Keratinocyte (primary cell): Measurements from ENCODE around the gene TUBGCP5. TPM values are rescaled to one million over a fixed set of nuclear protein-coding genes. Genes with fewer than 3 reads are reported as not detected.

Experiments
- DNase-seq: peaks from one replicate; pipeline ENCODE4 v3.0.0-alpha.2; 2011; ENCODE audit warnings: low read depth, missing footprints, low spot score
- FAIRE-seq: peaks from 2 replicates; lab custom pipeline; 2011; peaks lifted over from hg19 to GRCh38; lab: Jason Lieb, UNC
- H2AFZ ChIP-seq: 2 replicates; pipeline ENCODE4 v1.6.0; 2012; ENCODE audit warnings: low read length, control low read depth, inconsistent platforms; ENCODE audit not compliant: control insufficient read depth
- H3K27ac ChIP-seq: 2 replicates; pipeline ENCODE4 v1.5.1; 2011; ENCODE audit warnings: low read length; ENCODE audit not compliant: control insufficient read depth, insufficient read depth
- H3K27me3 ChIP-seq: 3 replicates; pipeline ENCODE4 v1.6.0; 2011; ENCODE audit warnings: low read length; ENCODE audit not compliant: control insufficient read depth, insufficient read depth; ENCODE audit errors: extremely low read depth
- H3K36me3 ChIP-seq, 2 experiments: 2 replicates in 1 of 2; 3 replicates in 1 of 2; pipeline ENCODE4 v1.5.1; 2011; ENCODE audit warnings: low read length in 2 of 2, mild to moderate bottlenecking in 1 of 2; ENCODE audit not compliant: control insufficient read depth in 2 of 2, insufficient read depth in 2 of 2; ENCODE audit errors: extremely low read depth in 1 of 2
- H3K4me1 ChIP-seq: 3 replicates; pipeline ENCODE4 v1.5.1; 2011; ENCODE audit warnings: low read length; ENCODE audit not compliant: control insufficient read depth, insufficient read depth; ENCODE audit errors: extremely low read depth
- H3K4me2 ChIP-seq: 3 replicates; pipeline ENCODE4 v1.6.0; 2011; ENCODE audit warnings: low read depth, low read length; ENCODE audit not compliant: control insufficient read depth, insufficient read depth; ENCODE audit errors: extremely low read depth
- H3K4me3 ChIP-seq, 3 experiments: fragments of 200-600 bp in 1 of 3; sonication (generic) in 1 of 3; 2 replicates in 2 of 3; 3 replicates in 1 of 3; pipeline ENCODE4 v1.5.1; 2011 to 2016; ENCODE audit warnings: low read length in 3 of 3, mild to moderate bottlenecking in 3 of 3, control low read depth in 2 of 3, inconsistent platforms in 1 of 3, low read depth in 1 of 3, mixed read lengths in 1 of 3, mixed run types in 1 of 3, moderate library complexity in 1 of 3; ENCODE audit not compliant: control insufficient read depth in 2 of 3, insufficient read depth in 2 of 3; ENCODE audit errors: extremely low read depth in 1 of 3
- H3K79me2 ChIP-seq: 2 replicates; pipeline ENCODE4 v1.6.0; 2012; ENCODE audit warnings: low read length; ENCODE audit not compliant: control insufficient read depth, insufficient read depth
- H3K9ac ChIP-seq: 3 replicates; pipeline ENCODE4 v1.6.0; 2011; ENCODE audit warnings: low read length; ENCODE audit not compliant: control insufficient read depth, insufficient read depth; ENCODE audit errors: extremely low read depth
- H3K9me1 ChIP-seq: 3 replicates; pipeline ENCODE4 v1.6.0; 2011; ENCODE audit warnings: low read length; ENCODE audit not compliant: control insufficient read depth, insufficient read depth; ENCODE audit errors: extremely low read depth
- H3K9me3 ChIP-seq: 2 replicates; pipeline ENCODE4 v1.5.1; 2012; ENCODE audit warnings: low read depth, low read length; ENCODE audit not compliant: control insufficient read depth
- H4K20me1 ChIP-seq: 3 replicates; pipeline ENCODE4 v1.6.0; 2011; ENCODE audit warnings: low read length; ENCODE audit not compliant: control insufficient read depth, insufficient read depth; ENCODE audit errors: extremely low read depth
- CTCF ChIP-seq, 3 experiments: IDR thresholded peaks in 1 of 3; conservative IDR thresholded peaks in 1 of 3; optimal IDR thresholded peaks in 1 of 3; 2 replicates in 2 of 3; 3 replicates in 1 of 3; pipeline versions ENCODE3 to v1.5.1; 2011; ENCODE audit warnings: low read length in 3 of 3, mild to moderate bottlenecking in 3 of 3, moderate library complexity in 2 of 3, control low read depth in 1 of 3, inconsistent platforms in 1 of 3; ENCODE audit not compliant: insufficient read depth in 2 of 3; ENCODE audit errors: extremely low read depth in 1 of 3
- EZH2 ChIP-seq: IDR thresholded peaks from one replicate; pipeline ENCODE4 v1.6.1; 2012; ENCODE audit warnings: inconsistent platforms, mild to moderate bottlenecking, low read length, moderate library complexity
- dilution Hi-C: fragments of 300-500 bp; cut with MboI; formaldehyde crosslinking; loops from one replicate; pipeline ENCODE4 v1.7.0; 2020; ENCODE audit warnings: low sequenced_read_pairs; ENCODE audit not compliant: extremely low pct_ligation_motif_present
- polyA plus RNA-seq, 5 experiments: library from polyadenylated mRNA; depleted of rRNA in 3 of 5; stranded (reverse) in 3 of 5; stranded (forward) in 1 of 5; unstranded in 1 of 5; fragments of >200 nt; gene quantifications; 1 replicate in 1 of 5; 2 replicates in 3 of 5; 3 replicates in 1 of 5; pipeline versions ENCODE4 v1.2.1 to v1.2.3, GENCODE V29; 2011 to 2012; ENCODE audit warnings: missing spikeins in 2 of 5, low read depth in 1 of 5, low replicate concordance in 1 of 5

The TUBGCP5 gene
- polyA plus RNA-seq, 1 donor (not counting 4 experiments of a cell fraction or from before 2014, with no cell fraction given): 20.3 TPM

- H2AFZ ChIP-seq: no peak overlapping the region
- TF ChIP-seq EZH2: no peak
- no peak for TF ChIP-seq CTCF (optimal IDR thresholded peaks at IDR 0.05 in 1 of 3, IDR thresholded peaks at IDR 0.05 in 1 of 3, conservative IDR thresholded peaks at IDR 0.05 in 1 of 3; ENCODE audit: extremely low read depth in 1 of 3, insufficient read depth in 2 of 3, low read length in 3 of 3)
- no peaks in the 10 kb centered on the region for H3K4me1 ChIP-seq
- peaks cover 3% of the 10 kb centered on the region for H3K9me3 ChIP-seq
- no peaks in the 10 kb centered on the region for H3K9me1 ChIP-seq
- no peaks in the 10 kb centered on the region for H3K36me3 ChIP-seq
- no peak overlapping the region for H3K4me3 ChIP-seq
- no peak overlapping the region for H3K27ac ChIP-seq
- FAIRE-seq (no peak), DNase-seq (no peak)
- no peak overlapping the region for H3K4me2 ChIP-seq
- H3K79me2 ChIP-seq: no peaks in the 10 kb centered on the region
- H3K9ac ChIP-seq: no peak overlapping the region
- dilution Hi-C loops: no loop called here
- no peaks in the 10 kb centered on the region for H3K27me3 ChIP-seq
- no peaks in the 10 kb centered on the region for H4K20me1 ChIP-seq
These were observed 26.5 kb upstream of the TUBGCP5 start for GRCh38 chr15:23065836-23066235.

GRCh38 chr15:23064156-23064555 lies 24.8 kb upstream of the TUBGCP5 start:
- H2AFZ ChIP-seq: no peak overlapping the region
- dilution Hi-C loops: no loop called here
- H3K4me1 ChIP-seq: no peaks in the 10 kb centered on the region
- no peaks in the 10 kb centered on the region for H3K79me2 ChIP-seq
- H3K4me3 ChIP-seq: no peak overlapping the region
- H4K20me1 ChIP-seq: no peaks in the 10 kb centered on the region
- FAIRE-seq: no peak
- no peak for TF ChIP-seq CTCF (optimal IDR thresholded peaks at IDR 0.05 in 1 of 3, IDR thresholded peaks at IDR 0.05 in 1 of 3, conservative IDR thresholded peaks at IDR 0.05 in 1 of 3; ENCODE audit: extremely low read depth in 1 of 3, insufficient read depth in 2 of 3, low read length in 3 of 3)
- TF ChIP-seq EZH2: no peak
- no peak overlapping the region for H3K4me2 ChIP-seq
- H3K9me1 ChIP-seq: no peaks in the 10 kb centered on the region
- no peak overlapping the region for H3K27ac ChIP-seq
- H3K9ac ChIP-seq: no peak overlapping the region
- no peaks in the 10 kb centered on the region for H3K36me3 ChIP-seq
- H3K9me3 ChIP-seq: peaks cover 3% of the 10 kb centered on the region
- H3K27me3 ChIP-seq: no peaks in the 10 kb centered on the region
- no peak for DNase-seq
